ENCODE data around the gene ASCL3. TPM values are rescaled to one million over a fixed set of nuclear protein-coding genes. Genes with fewer than 3 reads are reported as not detected.
A peak's percentile ranks its signal among the peaks of the same experiment; 100 is the strongest.

The ASCL3 gene
- total RNA-seq, 1 donor from 2014 or later, result not detected

DNA sequence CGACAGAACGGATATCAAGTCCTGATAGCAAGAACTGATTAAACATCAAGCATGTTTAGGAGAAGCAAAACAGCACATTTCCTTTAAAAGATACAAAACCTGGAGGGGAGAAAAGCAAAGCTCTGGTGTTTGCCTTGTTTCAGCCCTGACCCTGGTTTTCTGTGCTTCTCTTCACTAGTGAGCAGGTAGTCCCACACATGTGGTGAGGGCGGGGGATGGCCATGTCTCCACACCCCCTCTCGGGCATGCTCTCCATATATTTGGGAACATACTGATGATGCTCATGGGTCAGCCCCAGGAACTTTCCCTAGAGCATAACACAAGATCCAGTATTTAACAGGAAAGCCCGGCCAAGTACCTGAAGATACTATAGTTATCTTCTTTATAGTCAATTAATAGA, 20.1 kb downstream of the ASCL3 start:
- H4K20me1 ChIP-seq (ENCODE audit: insufficient read depth, low read length), result peaks cover 5% of the 10 kb centered on the region

DNA sequence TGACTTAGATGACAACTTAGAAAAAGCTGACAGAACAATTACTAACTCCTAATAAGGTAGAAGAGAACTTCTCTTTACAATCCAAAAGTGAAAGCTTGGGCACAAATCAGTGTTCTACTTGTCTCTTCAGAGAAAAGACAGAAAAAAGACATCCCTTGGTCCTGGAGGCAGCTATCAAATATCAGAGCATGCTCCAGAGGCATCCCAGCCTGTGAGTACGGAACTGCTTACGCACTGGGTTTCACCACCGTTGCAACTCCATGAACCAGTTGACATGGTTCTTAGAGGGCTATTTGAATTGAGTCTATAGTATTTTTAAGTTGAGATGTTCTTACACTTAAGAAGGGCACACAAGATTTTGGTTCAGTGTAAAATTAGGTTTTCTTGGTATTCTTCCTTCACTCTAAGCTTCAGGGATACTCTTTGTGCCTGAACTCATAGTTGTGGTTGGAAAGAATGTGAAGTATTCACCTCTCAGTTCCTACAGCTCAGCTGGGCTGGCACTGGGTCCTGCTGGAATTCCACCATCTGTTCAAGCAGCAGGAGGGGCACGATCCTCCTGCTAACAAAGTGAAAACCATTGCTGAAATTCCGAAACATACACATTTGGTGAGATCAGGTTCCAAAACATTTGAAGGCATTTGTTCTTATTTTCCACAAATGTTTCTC, 25.5 kb downstream of the ASCL3 start:
- peaks cover 51% of the 10 kb centered on the region for H3K4me1 Mint-ChIP-seq (ENCODE audit: low read depth, unreplicated experiment)
- H3K27ac ChIP-seq (ENCODE audit: low read depth, low read length), result peak overlapping the region; percentile 75
- DNase-seq (ENCODE audit: low read depth) (peak; percentile 94), FAIRE-seq (peak; percentile 94)
- peak overlapping the region; percentile 77 for H3K4me2 ChIP-seq (ENCODE audit: low read length)
- H3K36me3 Mint-ChIP-seq (ENCODE audit: low read depth, unreplicated experiment), result peaks cover 14% of the 10 kb centered on the region
- peak overlapping the region; percentile 51 for H3K4me3 Mint-ChIP-seq (ENCODE audit: unreplicated experiment)
- no peaks in the 10 kb centered on the region for H3K9me3 Mint-ChIP-seq (ENCODE audit: unreplicated experiment)
- peak overlapping the region; percentile 18 for H3K4me3 ChIP-seq (ENCODE audit: insufficient read depth, low read depth, low read length)
- H3K4me1 ChIP-seq (ENCODE audit: insufficient read depth, low read length), result peaks cover 40% of the 10 kb centered on the region
- peak overlapping the region; percentile 96 for H3K27ac Mint-ChIP-seq (ENCODE audit: unreplicated experiment)
- H3K27me3 Mint-ChIP-seq (ENCODE audit: low read depth, unreplicated experiment), result no peaks in the 10 kb centered on the region
- peaks cover 32% of the 10 kb centered on the region for H3K36me3 ChIP-seq (ENCODE audit: insufficient read depth, low read length)
- TF ChIP-seq EZH2 (IDR thresholded peaks at IDR 0.05; ENCODE audit: insufficient read depth, low read length), result no peak
- TF ChIP-seq, protein P1, sequence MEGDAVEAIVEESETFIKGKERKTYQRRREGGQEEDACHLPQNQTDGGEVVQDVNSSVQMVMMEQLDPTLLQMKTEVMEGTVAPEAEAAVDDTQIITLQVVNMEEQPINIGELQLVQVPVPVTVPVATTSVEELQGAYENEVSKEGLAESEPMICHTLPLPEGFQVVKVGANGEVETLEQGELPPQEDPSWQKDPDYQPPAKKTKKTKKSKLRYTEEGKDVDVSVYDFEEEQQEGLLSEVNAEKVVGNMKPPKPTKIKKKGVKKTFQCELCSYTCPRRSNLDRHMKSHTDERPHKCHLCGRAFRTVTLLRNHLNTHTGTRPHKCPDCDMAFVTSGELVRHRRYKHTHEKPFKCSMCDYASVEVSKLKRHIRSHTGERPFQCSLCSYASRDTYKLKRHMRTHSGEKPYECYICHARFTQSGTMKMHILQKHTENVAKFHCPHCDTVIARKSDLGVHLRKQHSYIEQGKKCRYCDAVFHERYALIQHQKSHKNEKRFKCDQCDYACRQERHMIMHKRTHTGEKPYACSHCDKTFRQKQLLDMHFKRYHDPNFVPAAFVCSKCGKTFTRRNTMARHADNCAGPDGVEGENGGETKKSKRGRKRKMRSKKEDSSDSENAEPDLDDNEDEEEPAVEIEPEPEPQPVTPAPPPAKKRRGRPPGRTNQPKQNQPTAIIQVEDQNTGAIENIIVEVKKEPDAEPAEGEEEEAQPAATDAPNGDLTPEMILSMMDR (IDR thresholded peaks at IDR 0.05; ENCODE audit: insufficient read depth, low read depth, low read length), result no peak
- H3K9me3 ChIP-seq (ENCODE audit: insufficient read depth, low read depth, low read length), result no peaks in the 10 kb centered on the region
- H2AFZ ChIP-seq (ENCODE audit: low read depth, low read length), result no peak overlapping the region
- peaks cover 5% of the 10 kb centered on the region for H4K20me1 ChIP-seq (ENCODE audit: insufficient read depth, low read length)
- peaks cover 17% of the 10 kb centered on the region for H3K79me2 ChIP-seq (ENCODE audit: insufficient read depth, low read length)
- peak overlapping the region; percentile 56 for H3K9ac ChIP-seq (ENCODE audit: low read length)
- H3K27me3 ChIP-seq (ENCODE audit: insufficient read depth, low read length), result no peaks in the 10 kb centered on the region

More for the DNA sequence above, 20.1 kb downstream of the ASCL3 start:
- H3K4me2 ChIP-seq (ENCODE audit: low read length), result no peak overlapping the region
- no peak overlapping the region for H3K27ac ChIP-seq (ENCODE audit: low read depth, low read length)
- H3K9ac ChIP-seq (ENCODE audit: low read length), result no peak overlapping the region
- peaks cover 26% of the 10 kb centered on the region for H3K36me3 Mint-ChIP-seq (ENCODE audit: low read depth, unreplicated experiment)
- no peak for DNase-seq (ENCODE audit: low read depth)
- no peaks in the 10 kb centered on the region for H3K27me3 Mint-ChIP-seq (ENCODE audit: low read depth, unreplicated experiment)
- no peaks in the 10 kb centered on the region for H3K27me3 ChIP-seq (ENCODE audit: insufficient read depth, low read length)
- peaks cover 32% of the 10 kb centered on the region for H3K36me3 ChIP-seq (ENCODE audit: insufficient read depth, low read length)
- TF ChIP-seq, protein P1 (IDR thresholded peaks at IDR 0.05; ENCODE audit: insufficient read depth, low read depth, low read length), result no peak
- TF ChIP-seq EZH2 (IDR thresholded peaks at IDR 0.05; ENCODE audit: insufficient read depth, low read length), result no peak
- H3K9me3 ChIP-seq (ENCODE audit: insufficient read depth, low read depth, low read length), result no peaks in the 10 kb centered on the region
- no peak overlapping the region for H3K4me3 Mint-ChIP-seq (ENCODE audit: unreplicated experiment)
- no peak overlapping the region for H2AFZ ChIP-seq (ENCODE audit: low read depth, low read length)
- FAIRE-seq, result no peak
- peaks cover 7% of the 10 kb centered on the region for H3K4me1 ChIP-seq (ENCODE audit: insufficient read depth, low read length)
- peaks cover 13% of the 10 kb centered on the region for H3K4me1 Mint-ChIP-seq (ENCODE audit: low read depth, unreplicated experiment)
- no peak overlapping the region for H3K4me3 ChIP-seq (ENCODE audit: insufficient read depth, low read depth, low read length)
- H3K79me2 ChIP-seq (ENCODE audit: insufficient read depth, low read length), result peaks cover 3% of the 10 kb centered on the region
- H3K9me3 Mint-ChIP-seq (ENCODE audit: unreplicated experiment), result no peaks in the 10 kb centered on the region
- no peak overlapping the region for H3K27ac Mint-ChIP-seq (ENCODE audit: unreplicated experiment)

DNA sequence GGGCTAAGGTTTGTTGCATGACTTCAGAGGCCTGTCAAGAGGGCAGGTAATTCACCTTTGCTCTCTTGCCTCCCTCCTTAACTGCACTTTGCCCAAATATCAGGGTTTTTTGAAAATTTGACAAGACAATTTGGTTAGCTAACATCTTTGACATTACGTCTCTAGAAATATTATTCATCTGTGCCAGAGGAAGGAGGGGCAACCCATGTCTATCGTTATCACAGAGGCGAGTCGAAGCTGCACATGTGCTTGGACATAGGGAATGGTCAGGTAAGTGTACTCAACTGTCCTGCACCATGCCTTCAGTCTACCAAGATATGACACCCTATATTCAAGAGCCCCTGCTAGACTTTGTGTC, 28.2 kb downstream of the ASCL3 start:
- H3K4me2 ChIP-seq (ENCODE audit: low read length), result peak overlapping the region; percentile 67
- Mint-ChIP-seq H3K4me3 (ENCODE audit: unreplicated experiment) (peak overlapping the region; percentile 77), H3K27me3 (ENCODE audit: low read depth, unreplicated experiment) (no peaks in the 10 kb centered on the region), H3K4me1 (ENCODE audit: low read depth, unreplicated experiment) (peaks cover 57% of the 10 kb centered on the region), H3K27ac (ENCODE audit: unreplicated experiment) (no peak overlapping the region), H3K9me3 (ENCODE audit: unreplicated experiment) (no peaks in the 10 kb centered on the region), H3K36me3 (ENCODE audit: low read depth, unreplicated experiment) (peaks cover 3% of the 10 kb centered on the region)
- no peak overlapping the region for H3K9ac ChIP-seq (ENCODE audit: low read length)
- H3K27ac ChIP-seq (ENCODE audit: low read depth, low read length), result no peak overlapping the region
- no peaks in the 10 kb centered on the region for H3K9me3 ChIP-seq (ENCODE audit: insufficient read depth, low read depth, low read length)
- H3K27me3 ChIP-seq (ENCODE audit: insufficient read depth, low read length), result no peaks in the 10 kb centered on the region
- H3K4me1 ChIP-seq (ENCODE audit: insufficient read depth, low read length), result peaks cover 50% of the 10 kb centered on the region
- no peak overlapping the region for H3K4me3 ChIP-seq (ENCODE audit: insufficient read depth, low read depth, low read length)
- TF ChIP-seq, protein P1 (IDR thresholded peaks at IDR 0.05; ENCODE audit: insufficient read depth, low read depth, low read length), result no peak
- no peak for TF ChIP-seq EZH2 (IDR thresholded peaks at IDR 0.05; ENCODE audit: insufficient read depth, low read length)
- peaks cover 28% of the 10 kb centered on the region for H3K79me2 ChIP-seq (ENCODE audit: insufficient read depth, low read length)
- H2AFZ ChIP-seq (ENCODE audit: low read depth, low read length), result no peak overlapping the region
- FAIRE-seq (no peak), DNase-seq (ENCODE audit: low read depth) (no peak)
- H3K36me3 ChIP-seq (ENCODE audit: insufficient read depth, low read length), result peaks cover 18% of the 10 kb centered on the region
- H4K20me1 ChIP-seq (ENCODE audit: insufficient read depth, low read length), result peaks cover 5% of the 10 kb centered on the region

Measured in astrocyte (in vitro differentiated cells and primary cell).